ENCODE data around the gene TRIP10.
"Not testable (repeated sequence)": the region's sequence is repeated elsewhere in the genome, so short reads cannot be mapped to it uniquely, and the experiment has no call there.

The TRIP10 gene

GRCh38 chr19:6771648-6772027 is 32.2 kb downstream of the TRIP10 start:
- not testable (repeated sequence) for DNase-seq

- DNase-seq: peak; percentile 75
Measured at GRCh38 chr19:6772028-6772865, 32.8 kb downstream of the TRIP10 start, which contains the start of gene VAV1. VAV1 (plus strand) TSS chr19:6772708; CDS start chr19:6772808, 100 bp downstream.

- DNase-seq: no peak
Measured at GRCh38 chr19:6772866-6773322, 33.4 kb downstream of the TRIP10 start.

GRCh38 chr19:6773323-6773931 is 33.9 kb downstream of the TRIP10 start:
- peak; percentile 31 for DNase-seq

GRCh38 chr19:6774821-6775707 is 35.6 kb downstream of the TRIP10 start:
- no peak for DNase-seq

GRCh38 chr19:6776045-6776444 is 36.6 kb downstream of the TRIP10 start:
- DNase-seq: not testable (repeated sequence)

GRCh38 chr19:6776999-6777398 is 37.5 kb downstream of the TRIP10 start:
- DNase-seq: no peak

- no peak for DNase-seq
Measured at GRCh38 chr19:6777434-6777833, 38.0 kb downstream of the TRIP10 start.

GRCh38 chr19:6778386-6778785 is 38.9 kb downstream of the TRIP10 start:
- no peak for DNase-seq

- DNase-seq: no peak
Measured at GRCh38 chr19:6779206-6779605, 39.7 kb downstream of the TRIP10 start.

GRCh38 chr19:6787393-6787792 is 47.9 kb downstream of the TRIP10 start:
- DNase-seq: no peak

GRCh38 chr19:6788896-6789295 is 49.4 kb downstream of the TRIP10 start:
- DNase-seq: no peak

- DNase-seq: no peak
Measured at GRCh38 chr19:6790194-6791128, 51.0 kb downstream of the TRIP10 start.

- DNase-seq: no peak
Measured at GRCh38 chr19:6791237-6791636, 51.8 kb downstream of the TRIP10 start.

GRCh38 chr19:6793411-6793810 is 53.9 kb downstream of the TRIP10 start:
- no peak for DNase-seq

GRCh38 chr19:6793973-6794372 is 54.5 kb downstream of the TRIP10 start:
- no peak for DNase-seq

GRCh38 chr19:6794686-6795431 is 55.4 kb downstream of the TRIP10 start:
- no peak for DNase-seq

- no peak for DNase-seq
Measured at GRCh38 chr19:6796278-6796677, 56.8 kb downstream of the TRIP10 start.

GRCh38 chr19:6797646-6798045 is 58.2 kb downstream of the TRIP10 start:
- no peak for DNase-seq

- DNase-seq: not testable (repeated sequence)
Measured at GRCh38 chr19:6800160-6800790, 60.8 kb downstream of the TRIP10 start.

GRCh38 chr19:6800991-6801484 is 61.6 kb downstream of the TRIP10 start:
- no peak for DNase-seq

Measured in activated effector memory CD4-positive, alpha-beta T cell treated with Interleukin-2 at 50 U/mL for 16 hours (primary cell).